ENCODE data around the gene DARS2. TPM values are rescaled to one million over a fixed set of nuclear protein-coding genes. Genes with fewer than 3 reads are reported as not detected.
A peak's percentile ranks its signal among the peaks of the same experiment; 100 is the strongest.

Gene DARS2
- total and polyA plus RNA-seq, 4 donors = 5.0 to 13.0 (median 10.1) TPM

DNA sequence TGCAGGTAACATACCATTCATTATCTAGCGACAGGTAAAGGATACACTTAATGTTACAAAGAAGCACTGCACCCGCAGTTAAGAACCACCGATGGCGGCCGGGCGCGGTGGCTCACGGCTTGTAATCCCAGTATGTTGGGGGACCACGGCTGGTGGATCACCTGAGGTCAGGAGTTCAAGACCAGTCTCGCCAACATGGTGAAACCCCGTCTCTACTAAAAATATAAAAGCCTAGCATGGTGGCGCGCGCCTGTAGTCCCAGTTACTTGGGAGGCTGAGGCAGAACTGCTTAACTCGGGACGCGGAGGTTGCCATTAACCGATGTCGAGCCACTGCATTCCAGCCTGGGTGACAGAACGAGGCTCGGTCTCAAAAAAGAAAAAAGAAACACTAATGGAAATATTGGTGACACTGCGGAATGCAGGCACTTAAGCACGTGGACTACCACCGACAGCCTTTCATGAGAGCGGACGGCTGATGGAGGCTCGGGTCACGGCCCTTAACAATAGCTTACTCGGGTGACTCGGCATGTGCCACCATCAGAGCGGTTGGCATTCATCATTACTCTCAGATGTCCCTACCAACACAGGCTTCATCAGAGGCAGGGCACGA lies 42.8 kb downstream of the DARS2 start:
- whole genome bisulfite sequencing = 17% methylated on average over 32 of the region's 32 CpGs
- peaks cover 2 to 22% (median 12%) of the 10 kb centered on the region in 4 donors for H3K4me1 ChIP-seq (ENCODE audit: control insufficient read depth in 4 of 4, insufficient read depth in 4 of 4, low read length in 3 of 4)
- TF ChIP-seq, protein P1, sequence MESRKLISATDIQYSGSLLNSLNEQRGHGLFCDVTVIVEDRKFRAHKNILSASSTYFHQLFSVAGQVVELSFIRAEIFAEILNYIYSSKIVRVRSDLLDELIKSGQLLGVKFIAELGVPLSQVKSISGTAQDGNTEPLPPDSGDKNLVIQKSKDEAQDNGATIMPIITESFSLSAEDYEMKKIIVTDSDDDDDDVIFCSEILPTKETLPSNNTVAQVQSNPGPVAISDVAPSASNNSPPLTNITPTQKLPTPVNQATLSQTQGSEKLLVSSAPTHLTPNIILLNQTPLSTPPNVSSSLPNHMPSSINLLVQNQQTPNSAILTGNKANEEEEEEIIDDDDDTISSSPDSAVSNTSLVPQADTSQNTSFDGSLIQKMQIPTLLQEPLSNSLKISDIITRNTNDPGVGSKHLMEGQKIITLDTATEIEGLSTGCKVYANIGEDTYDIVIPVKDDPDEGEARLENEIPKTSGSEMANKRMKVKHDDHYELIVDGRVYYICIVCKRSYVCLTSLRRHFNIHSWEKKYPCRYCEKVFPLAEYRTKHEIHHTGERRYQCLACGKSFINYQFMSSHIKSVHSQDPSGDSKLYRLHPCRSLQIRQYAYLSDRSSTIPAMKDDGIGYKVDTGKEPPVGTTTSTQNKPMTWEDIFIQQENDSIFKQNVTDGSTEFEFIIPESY (IDR thresholded peaks at IDR 0.05) = no peak
- no peak for TF ChIP-seq EGR1 (IDR thresholded peaks at IDR 0.05; ENCODE audit: low read depth in 2 of 2)
- no peak for TF ChIP-seq RXRA (IDR thresholded peaks at IDR 0.05)
- TF ChIP-seq FOXA2 (IDR thresholded peaks at IDR 0.05) = no peak
- TF ChIP-seq, protein P2, sequence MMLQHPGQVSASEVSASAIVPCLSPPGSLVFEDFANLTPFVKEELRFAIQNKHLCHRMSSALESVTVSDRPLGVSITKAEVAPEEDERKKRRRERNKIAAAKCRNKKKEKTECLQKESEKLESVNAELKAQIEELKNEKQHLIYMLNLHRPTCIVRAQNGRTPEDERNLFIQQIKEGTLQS (IDR thresholded peaks at IDR 0.05) = no peak
- no peak for TF ChIP-seq TAF1 (conservative IDR thresholded peaks at IDR 0.05)

DNA sequence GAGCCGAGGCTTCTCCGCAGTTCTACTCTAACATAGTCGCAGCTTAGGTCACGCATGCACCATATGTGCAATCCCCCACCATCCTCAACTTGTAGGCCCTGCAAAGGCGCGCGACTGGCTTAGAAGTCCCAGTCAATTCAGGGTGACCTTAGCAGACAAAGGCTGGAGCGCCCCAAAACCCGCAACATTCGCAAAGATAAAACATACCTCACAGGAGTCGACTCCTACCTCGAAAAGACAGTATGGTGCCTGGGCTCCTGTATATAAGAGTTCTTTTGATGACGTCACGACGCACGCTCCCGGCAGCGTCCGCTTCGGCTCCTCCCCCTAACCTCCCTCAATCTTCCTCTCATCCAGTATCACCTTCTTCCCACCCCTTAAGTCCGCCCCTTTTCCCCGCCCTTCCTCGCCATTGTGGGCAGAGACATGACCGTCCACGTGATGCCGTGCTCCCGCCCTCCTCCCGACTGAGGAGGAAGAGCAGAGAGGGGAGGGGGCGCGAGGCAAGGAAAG lies 43.3 kb downstream of the DARS2 start, which contains the start of gene GAS5:
GAS5 (minus strand) TSS at position 237 of the 513 bp plus-strand sequence.
- H3K9me3 ChIP-seq (ENCODE audit: control insufficient read depth in 4 of 4, low read length in 3 of 4) = no peaks in the 10 kb centered on the region
- H3K36me3 ChIP-seq (ENCODE audit: control insufficient read depth in 4 of 4, insufficient read depth in 3 of 4, low read depth in 1 of 4, low read length in 3 of 4) = peaks cover 4 to 34% (median 32%) of the 10 kb centered on the region in 4 donors
- DNase-seq (ENCODE audit: low spot score) = peak; percentile 97
- H3K4me1 ChIP-seq (ENCODE audit: control insufficient read depth in 4 of 4, insufficient read depth in 4 of 4, low read length in 3 of 4) = peaks cover 2 to 22% (median 12%) of the 10 kb centered on the region in 4 donors
- no peaks in the 10 kb centered on the region for H3K27me3 ChIP-seq (ENCODE audit: control insufficient read depth in 4 of 4, insufficient read depth in 4 of 4, low read length in 3 of 4)
- peak within 1 kb of the TSS; percentile 77 to 79 for H3K9ac ChIP-seq (ENCODE audit: low read depth in 1 of 2, low read length in 2 of 2)
- under 1% methylated on average over 30 of the region's 30 CpGs for WGBS
- TF ChIP-seq, protein P3, sequence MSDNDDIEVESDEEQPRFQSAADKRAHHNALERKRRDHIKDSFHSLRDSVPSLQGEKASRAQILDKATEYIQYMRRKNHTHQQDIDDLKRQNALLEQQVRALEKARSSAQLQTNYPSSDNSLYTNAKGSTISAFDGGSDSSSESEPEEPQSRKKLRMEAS (IDR thresholded peaks at IDR 0.05) = peak; percentile 64
- peak; percentile 20 to 34 for TF ChIP-seq HNF4A (conservative IDR thresholded peaks at IDR 0.05)
- TF ChIP-seq RXRA (IDR thresholded peaks at IDR 0.05) = peak; percentile 39 to 46
- TF ChIP-seq, protein P4, sequence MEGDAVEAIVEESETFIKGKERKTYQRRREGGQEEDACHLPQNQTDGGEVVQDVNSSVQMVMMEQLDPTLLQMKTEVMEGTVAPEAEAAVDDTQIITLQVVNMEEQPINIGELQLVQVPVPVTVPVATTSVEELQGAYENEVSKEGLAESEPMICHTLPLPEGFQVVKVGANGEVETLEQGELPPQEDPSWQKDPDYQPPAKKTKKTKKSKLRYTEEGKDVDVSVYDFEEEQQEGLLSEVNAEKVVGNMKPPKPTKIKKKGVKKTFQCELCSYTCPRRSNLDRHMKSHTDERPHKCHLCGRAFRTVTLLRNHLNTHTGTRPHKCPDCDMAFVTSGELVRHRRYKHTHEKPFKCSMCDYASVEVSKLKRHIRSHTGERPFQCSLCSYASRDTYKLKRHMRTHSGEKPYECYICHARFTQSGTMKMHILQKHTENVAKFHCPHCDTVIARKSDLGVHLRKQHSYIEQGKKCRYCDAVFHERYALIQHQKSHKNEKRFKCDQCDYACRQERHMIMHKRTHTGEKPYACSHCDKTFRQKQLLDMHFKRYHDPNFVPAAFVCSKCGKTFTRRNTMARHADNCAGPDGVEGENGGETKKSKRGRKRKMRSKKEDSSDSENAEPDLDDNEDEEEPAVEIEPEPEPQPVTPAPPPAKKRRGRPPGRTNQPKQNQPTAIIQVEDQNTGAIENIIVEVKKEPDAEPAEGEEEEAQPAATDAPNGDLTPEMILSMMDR (IDR thresholded peaks at IDR 0.05; ENCODE audit: low read depth, low read length, missing input control) = no peak
- TF ChIP-seq EGR1 (IDR thresholded peaks at IDR 0.05; ENCODE audit: low read depth in 2 of 2) = no peak
- peak; percentile 63 to 67 for TF ChIP-seq JUND (IDR thresholded peaks at IDR 0.05)
- TF ChIP-seq, protein P2 (IDR thresholded peaks at IDR 0.05) = peak; percentile 40
- TF ChIP-seq FOXA1 (IDR thresholded peaks at IDR 0.05) = peak; percentile 36
- peak; percentile 84 for TF ChIP-seq YY1 (IDR thresholded peaks at IDR 0.05)
- TF ChIP-seq SP1 (IDR thresholded peaks at IDR 0.05) = peak; percentile 87
- TF ChIP-seq, protein P5, sequence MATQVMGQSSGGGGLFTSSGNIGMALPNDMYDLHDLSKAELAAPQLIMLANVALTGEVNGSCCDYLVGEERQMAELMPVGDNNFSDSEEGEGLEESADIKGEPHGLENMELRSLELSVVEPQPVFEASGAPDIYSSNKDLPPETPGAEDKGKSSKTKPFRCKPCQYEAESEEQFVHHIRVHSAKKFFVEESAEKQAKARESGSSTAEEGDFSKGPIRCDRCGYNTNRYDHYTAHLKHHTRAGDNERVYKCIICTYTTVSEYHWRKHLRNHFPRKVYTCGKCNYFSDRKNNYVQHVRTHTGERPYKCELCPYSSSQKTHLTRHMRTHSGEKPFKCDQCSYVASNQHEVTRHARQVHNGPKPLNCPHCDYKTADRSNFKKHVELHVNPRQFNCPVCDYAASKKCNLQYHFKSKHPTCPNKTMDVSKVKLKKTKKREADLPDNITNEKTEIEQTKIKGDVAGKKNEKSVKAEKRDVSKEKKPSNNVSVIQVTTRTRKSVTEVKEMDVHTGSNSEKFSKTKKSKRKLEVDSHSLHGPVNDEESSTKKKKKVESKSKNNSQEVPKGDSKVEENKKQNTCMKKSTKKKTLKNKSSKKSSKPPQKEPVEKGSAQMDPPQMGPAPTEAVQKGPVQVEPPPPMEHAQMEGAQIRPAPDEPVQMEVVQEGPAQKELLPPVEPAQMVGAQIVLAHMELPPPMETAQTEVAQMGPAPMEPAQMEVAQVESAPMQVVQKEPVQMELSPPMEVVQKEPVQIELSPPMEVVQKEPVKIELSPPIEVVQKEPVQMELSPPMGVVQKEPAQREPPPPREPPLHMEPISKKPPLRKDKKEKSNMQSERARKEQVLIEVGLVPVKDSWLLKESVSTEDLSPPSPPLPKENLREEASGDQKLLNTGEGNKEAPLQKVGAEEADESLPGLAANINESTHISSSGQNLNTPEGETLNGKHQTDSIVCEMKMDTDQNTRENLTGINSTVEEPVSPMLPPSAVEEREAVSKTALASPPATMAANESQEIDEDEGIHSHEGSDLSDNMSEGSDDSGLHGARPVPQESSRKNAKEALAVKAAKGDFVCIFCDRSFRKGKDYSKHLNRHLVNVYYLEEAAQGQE (IDR thresholded peaks at IDR 0.05) = peak; percentile 96
- no peak for TF ChIP-seq GABPA (IDR thresholded peaks at IDR 0.05 in 1 of 2, conservative IDR thresholded peaks at IDR 0.05 in 1 of 2)
- TF ChIP-seq TAF1 (conservative IDR thresholded peaks at IDR 0.05) = peak; percentile 99
- TF ChIP-seq FOXA2 (IDR thresholded peaks at IDR 0.05) = no peak
- peak in 1 of 2 donors; percentile 27 for TF ChIP-seq RAD21 (IDR thresholded peaks at IDR 0.05)
- peak; percentile 62 for TF ChIP-seq NR2F2 (IDR thresholded peaks at IDR 0.05)
- H3K4me3 ChIP-seq (ENCODE audit: low read depth in 1 of 3, low read length in 3 of 3) = peak within 1 kb of the TSS; percentile 79 to 92 (median 84)
- peak within 1 kb of the TSS; percentile 81 to 98 for H3K27ac ChIP-seq (ENCODE audit: low read depth in 1 of 2, low read length in 2 of 2)

More for the DNA sequence above, 42.8 kb downstream of the DARS2 start:
- Histone ChIP-seq H3K4me3 (ENCODE audit: low read depth in 1 of 3, low read length in 3 of 3) (peak overlapping the region; percentile 79 to 92 (median 83)), H3K36me3 (ENCODE audit: control insufficient read depth in 4 of 4, insufficient read depth in 3 of 4, low read depth in 1 of 4, low read length in 3 of 4) (peaks cover 4 to 39% (median 35%) of the 10 kb centered on the region in 4 donors), H3K9me3 (ENCODE audit: control insufficient read depth in 4 of 4, low read length in 3 of 4) (no peaks in the 10 kb centered on the region), H3K27me3 (ENCODE audit: control insufficient read depth in 4 of 4, insufficient read depth in 4 of 4, low read length in 3 of 4) (no peaks in the 10 kb centered on the region), H3K9ac (ENCODE audit: low read depth in 1 of 2, low read length in 2 of 2) (peak overlapping the region; percentile 40 to 59), H3K27ac (ENCODE audit: low read depth in 1 of 2, low read length in 2 of 2) (peak overlapping the region; percentile 80 to 98)
- no peak for DNase-seq (ENCODE audit: low spot score)
